ENCODE data around the gene MEN1. TPM values are rescaled to one million over a fixed set of nuclear protein-coding genes. Genes with fewer than 3 reads are reported as not detected.

The MEN1 gene
- total RNA-seq, 2 experiments from 2014 or later = 44.4 to 72.4 TPM

DNA sequence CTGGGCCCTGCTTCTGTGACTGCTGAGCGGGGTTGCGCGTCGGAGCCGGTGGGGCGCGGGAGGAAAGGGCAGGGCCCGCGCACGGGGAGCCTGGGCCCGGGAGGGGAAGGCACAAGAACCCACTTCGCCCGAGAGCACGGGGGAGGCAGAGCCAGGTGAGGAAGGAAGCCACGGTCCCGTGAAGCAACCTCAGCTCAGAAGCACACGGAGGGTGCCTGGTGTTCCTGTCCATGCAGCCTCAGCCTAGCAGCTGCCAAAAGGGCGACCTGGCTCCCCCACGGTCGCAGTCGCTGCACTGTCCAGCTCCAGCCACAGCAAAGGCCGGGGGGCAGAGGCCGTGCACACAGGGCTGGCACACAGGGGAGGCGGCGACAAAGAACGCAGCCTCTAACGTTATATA, 43.4 kb upstream of the MEN1 start:
- H3K4me1 ChIP-seq (ENCODE audit: insufficient read depth, low read length, poor library complexity, severe bottlenecking) = peaks cover 90% of the 10 kb centered on the region
- H4K20me1 ChIP-seq (ENCODE audit: insufficient read depth, low read length) = no peaks in the 10 kb centered on the region
- H3K9me3 ChIP-seq (ENCODE audit: low read length) = no peaks in the 10 kb centered on the region
- peak overlapping the region; percentile 92 for H3K27ac ChIP-seq (ENCODE audit: low read depth, low read length, poor library complexity, severe bottlenecking)
- H3K36me3 ChIP-seq (ENCODE audit: insufficient read depth, low read length) = peaks cover 58% of the 10 kb centered on the region
- H3K4me2 ChIP-seq (ENCODE audit: low read length) = peak overlapping the region; percentile 72
- BruUV-seq (replicated peaks) = no TSS peak
- intact Hi-C loops (cut with micrococcal nuclease; ENCODE audit: unreplicated experiment) = loop anchor here (5.0 to 10.0 kb wide), 2 partner anchors 279 to 721 kb away; partner anchors contain the start of genes EHBP1L1, FAM89B, SYVN1 and ZNRD2
- ChIA-PET POLR2A (interaction anchor here (0.7 to 7.7 kb wide), 3 partner anchors 11 to 27 kb away, joined by 3 to 178 read pairs (median 90); partner anchors contain the start of gene EHD1), CTCF (ENCODE audit: unreplicated experiment) (interaction anchor here (0.5 to 1.6 kb wide), 5 partner anchors 13 to 66 kb away, joined by 3 to 6 read pairs (median 4); no protein-coding TSS in a partner anchor)
- peaks cover 13% of the 10 kb centered on the region; the same call in 1 of the 2 replicates for H3K79me2 ChIP-seq (ENCODE audit: insufficient read depth, low read depth, low read length)
- DNase-seq (ENCODE audit: low spot score) = no peak
- H3K9me2 ChIP-seq (ENCODE audit: insufficient read depth, low read length) = no peaks in the 10 kb centered on the region
- no peak overlapping the region for H3K4me3 ChIP-seq (ENCODE audit: low read depth, low read length, poor library complexity, severe bottlenecking)
- no peak overlapping the region for H2AFZ ChIP-seq (ENCODE audit: low read length)
- TF ChIP-seq CTCF (conservative IDR thresholded peaks at IDR 0.05; ENCODE audit: low read length) = no peak
- TF ChIP-seq EZH2phosphoT487 (IDR thresholded peaks at IDR 0.05; ENCODE audit: borderline replicate concordance, low read depth, low read length) = no peak

DNA sequence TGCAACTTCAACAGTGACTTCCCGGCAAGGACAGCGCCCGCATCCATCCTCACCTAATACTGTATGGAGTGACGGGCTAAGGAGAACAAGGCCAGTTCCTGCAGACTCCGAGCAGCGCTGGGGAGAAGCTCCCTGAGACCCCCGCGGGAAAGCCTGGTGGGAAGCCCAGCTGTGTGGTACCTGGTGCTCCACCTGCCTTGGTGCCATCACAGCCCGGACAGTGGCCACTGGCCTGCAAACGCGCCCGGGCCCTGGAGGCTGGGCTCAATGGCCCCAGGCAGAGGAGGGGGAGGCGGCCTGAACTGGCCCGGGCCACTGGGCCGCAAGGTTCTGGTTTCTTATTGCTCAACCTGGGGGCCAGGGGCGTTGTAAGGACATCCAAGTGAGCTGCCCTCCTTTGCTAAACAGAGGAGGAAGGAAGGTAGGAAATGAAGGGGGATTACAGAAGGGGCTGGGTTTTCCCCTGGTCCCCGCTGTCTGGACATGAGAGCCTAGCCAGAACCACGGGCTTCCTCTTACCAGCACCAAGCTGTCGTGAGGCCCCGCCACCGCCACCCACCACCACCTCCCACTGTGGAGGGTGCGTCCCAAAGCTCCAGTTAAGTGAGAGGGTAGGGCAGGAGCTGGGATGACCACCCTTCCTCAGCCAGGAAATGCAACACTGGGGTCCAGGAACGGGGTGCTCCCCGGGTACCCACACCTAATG, 42.6 kb upstream of the MEN1 start:
- Histone ChIP-seq H3K27ac (ENCODE audit: low read depth, low read length, poor library complexity, severe bottlenecking) (peak overlapping the region; percentile 92), H3K4me3 (ENCODE audit: low read depth, low read length, poor library complexity, severe bottlenecking) (peak overlapping the region; percentile 44), H3K4me2 (ENCODE audit: low read length) (peak overlapping the region; percentile 72), H3K9me2 (ENCODE audit: insufficient read depth, low read length) (no peaks in the 10 kb centered on the region), H3K79me2 (ENCODE audit: insufficient read depth, low read depth, low read length) (peaks cover 7% of the 10 kb centered on the region; the same call in 1 of the 2 replicates), H3K4me1 (ENCODE audit: insufficient read depth, low read length, poor library complexity, severe bottlenecking) (peaks cover 92% of the 10 kb centered on the region), H3K9me3 (ENCODE audit: low read length) (no peaks in the 10 kb centered on the region), H4K20me1 (ENCODE audit: insufficient read depth, low read length) (no peaks in the 10 kb centered on the region), H3K36me3 (ENCODE audit: insufficient read depth, low read length) (peaks cover 50% of the 10 kb centered on the region), H2AFZ (ENCODE audit: low read length) (no peak overlapping the region)
- POLR2A ChIA-PET = interaction anchor here (0.7 to 7.7 kb wide), 3 partner anchors 11 to 28 kb away, joined by 3 to 178 read pairs (median 90); partner anchors contain the start of gene EHD1
- TSS peak; percentile 71 for BruUV-seq (replicated peaks)
- CTCF ChIA-PET (ENCODE audit: unreplicated experiment) = interaction anchor here (0.6 to 1.6 kb wide), 5 partner anchors 14 to 35 kb away, joined by 3 to 6 read pairs (median 3); no protein-coding TSS in a partner anchor
- DNase-seq (ENCODE audit: low spot score) = no peak
- no peak for TF ChIP-seq CTCF (conservative IDR thresholded peaks at IDR 0.05; ENCODE audit: low read length)
- no peak for TF ChIP-seq EZH2phosphoT487 (IDR thresholded peaks at IDR 0.05; ENCODE audit: borderline replicate concordance, low read depth, low read length)
- intact Hi-C loops (cut with micrococcal nuclease; ENCODE audit: unreplicated experiment) = loop anchor here (5.0 to 10.0 kb wide), 2 partner anchors 279 to 722 kb away; partner anchors contain the start of genes EHBP1L1, FAM89B, SYVN1 and ZNRD2

All from OCI-LY7 (cell line).